ENCODE measurements around the gene CAMK4. TPM values are rescaled to one million over a fixed set of nuclear protein-coding genes. Genes with fewer than 3 reads are reported as not detected.
"Not testable (repeated sequence)": the region's sequence is repeated elsewhere in the genome, so short reads cannot be mapped to it uniquely, and the experiment has no call there.

Gene CAMK4
- polyA plus RNA-seq, 1 donor from 2014 or later: 16.6 TPM

GRCh38 chr5:111408817-111409216, 184.6 kb downstream of the CAMK4 start:
- H3K36me3 ChIP-seq (ENCODE audit: insufficient read depth, low read length): no peaks in the 10 kb centered on the region
- H3K79me2 ChIP-seq (replicated peaks; ENCODE audit: insufficient read depth, low read length): no peaks in the 10 kb centered on the region
- H3K4me3 ChIP-seq (ENCODE audit: low read length): no peak overlapping the region
- H3K9ac ChIP-seq (ENCODE audit: low read length): no peak overlapping the region
- H3K27me3 ChIP-seq (ENCODE audit: insufficient read depth, low read depth, low read length): no peaks in the 10 kb centered on the region
- H4K20me1 ChIP-seq (ENCODE audit: insufficient read depth): no peaks in the 10 kb centered on the region
- no peak overlapping the region for H3K27ac ChIP-seq (ENCODE audit: low read length)
- no peak overlapping the region for H2AFZ ChIP-seq (ENCODE audit: low read depth, low read length)
- no peaks in the 10 kb centered on the region for H3K9me3 ChIP-seq (ENCODE audit: low read length)
- TF ChIP-seq EP300 (conservative IDR thresholded peaks at IDR 0.05; ENCODE audit: poor library complexity, severe bottlenecking): no peak
- no peak for TF ChIP-seq RAD21 (conservative IDR thresholded peaks at IDR 0.05)
- TF ChIP-seq SMC3 (conservative IDR thresholded peaks at IDR 0.05; ENCODE audit: poor library complexity): no peak
- no peak for TF ChIP-seq MXI1 (conservative IDR thresholded peaks at IDR 0.05; ENCODE audit: poor library complexity, severe bottlenecking)
- TF ChIP-seq TAF1 (IDR thresholded peaks at IDR 0.05; ENCODE audit: low read depth): no peak
- TF ChIP-seq POLR2AphosphoS5 (IDR thresholded peaks at IDR 0.05): no peak
- no peak for TF ChIP-seq CTCF (IDR thresholded peaks at IDR 0.05; ENCODE audit: poor library complexity, severe bottlenecking)
- TF ChIP-seq EZH2 (IDR thresholded peaks at IDR 0.05; ENCODE audit: borderline replicate concordance, insufficient read depth, low read length, poor library complexity, severe bottlenecking): no peak
- TF ChIP-seq REST (IDR thresholded peaks at IDR 0.05; ENCODE audit: borderline replicate concordance): no peak
- H3K9me2 ChIP-seq (ENCODE audit: insufficient read depth, low read length): no peaks in the 10 kb centered on the region
- no peak overlapping the region for H3K4me2 ChIP-seq (ENCODE audit: low read length)
- no peaks in the 10 kb centered on the region for H3F3A ChIP-seq (ENCODE audit: insufficient read depth, low read length, poor library complexity, severe bottlenecking)

GRCh38 chr5:111409266-111409665, 185.1 kb downstream of the CAMK4 start:
- not testable (repeated sequence) for H3K9me3 ChIP-seq (ENCODE audit: low read length); H3K9ac ChIP-seq (ENCODE audit: low read length); H3K4me2 ChIP-seq (ENCODE audit: low read length); H3F3A ChIP-seq (ENCODE audit: insufficient read depth, low read length, poor library complexity, severe bottlenecking); H3K9me2 ChIP-seq (ENCODE audit: insufficient read depth, low read length); H3K27me3 ChIP-seq (ENCODE audit: insufficient read depth, low read depth, low read length); H3K4me3 ChIP-seq (ENCODE audit: low read length); H4K20me1 ChIP-seq (ENCODE audit: insufficient read depth); H3K79me2 ChIP-seq (replicated peaks; ENCODE audit: insufficient read depth, low read length); H3K27ac ChIP-seq (ENCODE audit: low read length); H3K36me3 ChIP-seq (ENCODE audit: insufficient read depth, low read length); H2AFZ ChIP-seq (ENCODE audit: low read depth, low read length)

- not testable (repeated sequence) for H3K4me3 ChIP-seq (ENCODE audit: low read length); H2AFZ ChIP-seq (ENCODE audit: low read depth, low read length); H3K9me3 ChIP-seq (ENCODE audit: low read length); H3K9ac ChIP-seq (ENCODE audit: low read length); H3K79me2 ChIP-seq (replicated peaks; ENCODE audit: insufficient read depth, low read length); H3F3A ChIP-seq (ENCODE audit: insufficient read depth, low read length, poor library complexity, severe bottlenecking); H4K20me1 ChIP-seq (ENCODE audit: insufficient read depth); H3K36me3 ChIP-seq (ENCODE audit: insufficient read depth, low read length); H3K9me2 ChIP-seq (ENCODE audit: insufficient read depth, low read length); H3K27me3 ChIP-seq (ENCODE audit: insufficient read depth, low read depth, low read length); H3K27ac ChIP-seq (ENCODE audit: low read length); H3K4me2 ChIP-seq (ENCODE audit: low read length)
These were observed 185.9 kb downstream of the CAMK4 start for GRCh38 chr5:111410067-111410466.

All from neural cell (in vitro differentiated cells).